ENCODE results near the gene TNFRSF21.

Gene TNFRSF21

GRCh38 chr6:47264775-47265184 lies 44.9 kb downstream of the TNFRSF21 start:
- Histone ChIP-seq H3K9ac (ENCODE audit: low read length in 2 of 2) (no peak overlapping the region), H3K9me3 (ENCODE audit: control insufficient read depth in 2 of 2, low read length in 2 of 2) (no peaks in the 10 kb centered on the region), H3K4me1 (ENCODE audit: control insufficient read depth, insufficient read depth, low read length) (no peaks in the 10 kb centered on the region), H3K27ac (ENCODE audit: low read length) (no peak overlapping the region), H3K4me3 (ENCODE audit: low read length in 2 of 2) (no peak overlapping the region), H3K27me3 (ENCODE audit: control insufficient read depth in 1 of 2, insufficient read depth in 2 of 2, low read length in 2 of 2) (no peaks in the 10 kb centered on the region), H3K36me3 (ENCODE audit: control insufficient read depth in 2 of 2, insufficient read depth in 2 of 2, low read length in 2 of 2) (no peaks in the 10 kb centered on the region)

DNA sequence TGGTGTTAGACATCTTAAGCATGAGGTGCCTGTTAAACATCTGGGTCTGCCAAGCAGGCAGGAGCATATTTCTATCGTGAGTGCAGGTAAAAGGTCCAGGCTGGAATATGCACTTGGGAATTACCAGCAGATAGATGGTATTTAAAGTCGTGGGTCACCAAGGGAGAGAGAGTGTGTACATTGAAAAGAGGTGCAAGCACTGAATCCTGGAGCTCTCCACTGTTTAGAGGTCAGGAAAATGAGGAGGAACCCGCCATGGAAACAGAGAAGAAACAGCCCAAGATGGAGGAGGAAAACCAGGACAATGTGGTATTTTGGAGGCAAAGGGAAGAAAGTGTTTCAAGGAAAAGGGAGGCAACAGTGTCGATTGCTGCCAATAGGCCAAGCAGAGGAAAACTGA lies 46.4 kb downstream of the TNFRSF21 start:
- Histone ChIP-seq H3K9me3 (ENCODE audit: control insufficient read depth in 2 of 2, low read length in 2 of 2) (no peaks in the 10 kb centered on the region), H3K4me1 (ENCODE audit: control insufficient read depth, insufficient read depth, low read length) (no peaks in the 10 kb centered on the region), H3K4me3 (ENCODE audit: low read length in 2 of 2) (no peak overlapping the region), H3K27ac (ENCODE audit: low read length) (no peak overlapping the region), H3K9ac (ENCODE audit: low read length in 2 of 2) (no peak overlapping the region), H3K27me3 (ENCODE audit: control insufficient read depth in 1 of 2, insufficient read depth in 2 of 2, low read length in 2 of 2) (no peaks in the 10 kb centered on the region), H3K36me3 (ENCODE audit: control insufficient read depth in 2 of 2, insufficient read depth in 2 of 2, low read length in 2 of 2) (no peaks in the 10 kb centered on the region)

DNA sequence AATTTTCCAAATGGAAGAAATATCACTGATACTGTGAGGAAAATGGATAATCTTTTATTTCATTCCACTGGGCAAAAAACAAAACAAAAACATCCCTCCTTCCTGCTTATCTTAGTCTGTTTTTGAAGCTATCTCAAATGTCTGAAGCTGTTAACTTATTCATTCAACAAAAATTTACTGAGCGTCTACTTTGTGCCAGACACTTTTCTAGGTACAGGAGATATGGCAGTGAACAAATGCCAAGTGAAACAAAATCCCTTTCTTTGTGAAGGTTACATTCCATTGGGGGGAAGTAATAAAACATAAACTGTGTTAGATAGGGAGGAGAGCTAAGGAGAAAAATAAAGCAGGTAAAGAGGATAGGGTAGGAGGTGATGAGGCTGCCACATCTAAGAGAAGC lies 47.5 kb downstream of the TNFRSF21 start:
- no peak overlapping the region for H3K4me3 ChIP-seq (ENCODE audit: low read length in 2 of 2)
- H3K36me3 ChIP-seq (ENCODE audit: control insufficient read depth in 2 of 2, insufficient read depth in 2 of 2, low read length in 2 of 2) = no peaks in the 10 kb centered on the region
- no peaks in the 10 kb centered on the region for H3K9me3 ChIP-seq (ENCODE audit: control insufficient read depth in 2 of 2, low read length in 2 of 2)
- H3K9ac ChIP-seq (ENCODE audit: low read length in 2 of 2) = no peak overlapping the region
- no peak overlapping the region for H3K27ac ChIP-seq (ENCODE audit: low read length)
- H3K4me1 ChIP-seq (ENCODE audit: control insufficient read depth, insufficient read depth, low read length) = no peaks in the 10 kb centered on the region
- H3K27me3 ChIP-seq (ENCODE audit: control insufficient read depth in 1 of 2, insufficient read depth in 2 of 2, low read length in 2 of 2) = no peaks in the 10 kb centered on the region

- Histone ChIP-seq H3K4me3 (ENCODE audit: low read length in 2 of 2) (no peak overlapping the region), H3K27me3 (ENCODE audit: control insufficient read depth in 1 of 2, insufficient read depth in 2 of 2, low read length in 2 of 2) (no peaks in the 10 kb centered on the region), H3K9me3 (ENCODE audit: control insufficient read depth in 2 of 2, low read length in 2 of 2) (no peaks in the 10 kb centered on the region), H3K36me3 (ENCODE audit: control insufficient read depth in 2 of 2, insufficient read depth in 2 of 2, low read length in 2 of 2) (no peaks in the 10 kb centered on the region), H3K27ac (ENCODE audit: low read length) (no peak overlapping the region), H3K9ac (ENCODE audit: low read length in 2 of 2) (no peak overlapping the region), H3K4me1 (ENCODE audit: control insufficient read depth, insufficient read depth, low read length) (no peaks in the 10 kb centered on the region)
Observed at GRCh38 chr6:47261191-47261590, 48.5 kb downstream of the TNFRSF21 start.

DNA sequence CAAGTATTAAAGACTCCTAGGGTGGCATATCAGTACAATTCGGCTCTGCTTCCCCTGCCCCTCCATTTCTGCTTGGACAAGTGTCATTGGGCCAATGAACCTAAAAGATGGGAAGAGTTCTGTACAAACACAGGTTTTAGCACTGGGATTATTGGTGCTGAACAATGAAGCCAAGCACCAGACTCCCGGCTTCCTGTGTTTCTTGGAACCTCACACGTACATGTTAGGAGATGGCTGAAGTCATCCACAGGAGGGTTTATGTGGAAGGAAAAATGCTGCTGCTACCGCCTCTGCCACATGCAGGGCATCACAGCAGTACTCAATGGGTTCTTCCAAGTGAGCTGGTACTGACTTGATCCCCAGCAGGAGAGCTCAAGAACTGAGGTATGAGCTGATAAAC lies 49.7 kb downstream of the TNFRSF21 start:
- H3K27ac ChIP-seq (ENCODE audit: low read length) = no peak overlapping the region
- H3K27me3 ChIP-seq (ENCODE audit: control insufficient read depth in 1 of 2, insufficient read depth in 2 of 2, low read length in 2 of 2) = no peaks in the 10 kb centered on the region
- H3K36me3 ChIP-seq (ENCODE audit: control insufficient read depth in 2 of 2, insufficient read depth in 2 of 2, low read length in 2 of 2) = no peaks in the 10 kb centered on the region
- no peak overlapping the region for H3K9ac ChIP-seq (ENCODE audit: low read length in 2 of 2)
- no peak overlapping the region for H3K4me3 ChIP-seq (ENCODE audit: low read length in 2 of 2)
- no peaks in the 10 kb centered on the region for H3K4me1 ChIP-seq (ENCODE audit: control insufficient read depth, insufficient read depth, low read length)
- H3K9me3 ChIP-seq (ENCODE audit: control insufficient read depth in 2 of 2, low read length in 2 of 2) = no peaks in the 10 kb centered on the region

- H3K27ac ChIP-seq (ENCODE audit: low read length) = no peak overlapping the region
- no peaks in the 10 kb centered on the region for H3K27me3 ChIP-seq (ENCODE audit: control insufficient read depth in 1 of 2, insufficient read depth in 2 of 2, low read length in 2 of 2)
- H3K4me3 ChIP-seq (ENCODE audit: low read length in 2 of 2) = no peak overlapping the region
- no peak overlapping the region for H3K9ac ChIP-seq (ENCODE audit: low read length in 2 of 2)
- H3K9me3 ChIP-seq (ENCODE audit: control insufficient read depth in 2 of 2, low read length in 2 of 2) = no peaks in the 10 kb centered on the region
- H3K4me1 ChIP-seq (ENCODE audit: control insufficient read depth, insufficient read depth, low read length) = no peaks in the 10 kb centered on the region
- H3K36me3 ChIP-seq (ENCODE audit: control insufficient read depth in 2 of 2, insufficient read depth in 2 of 2, low read length in 2 of 2) = no peaks in the 10 kb centered on the region
Observed at GRCh38 chr6:47258724-47259347, 50.9 kb downstream of the TNFRSF21 start.

- H3K4me1 ChIP-seq (ENCODE audit: control insufficient read depth, insufficient read depth, low read length) = no peaks in the 10 kb centered on the region
- no peak overlapping the region for H3K9ac ChIP-seq (ENCODE audit: low read length in 2 of 2)
- peaks cover 3 to 6% of the 10 kb centered on the region in 2 donors for H3K36me3 ChIP-seq (ENCODE audit: control insufficient read depth in 2 of 2, insufficient read depth in 2 of 2, low read length in 2 of 2)
- no peak overlapping the region for H3K27ac ChIP-seq (ENCODE audit: low read length)
- H3K4me3 ChIP-seq (ENCODE audit: low read length in 2 of 2) = no peak overlapping the region
- no peaks in the 10 kb centered on the region for H3K9me3 ChIP-seq (ENCODE audit: control insufficient read depth in 2 of 2, low read length in 2 of 2)
- H3K27me3 ChIP-seq (ENCODE audit: control insufficient read depth in 1 of 2, insufficient read depth in 2 of 2, low read length in 2 of 2) = no peaks in the 10 kb centered on the region
Observed at GRCh38 chr6:47256981-47257730, 52.5 kb downstream of the TNFRSF21 start.

DNA sequence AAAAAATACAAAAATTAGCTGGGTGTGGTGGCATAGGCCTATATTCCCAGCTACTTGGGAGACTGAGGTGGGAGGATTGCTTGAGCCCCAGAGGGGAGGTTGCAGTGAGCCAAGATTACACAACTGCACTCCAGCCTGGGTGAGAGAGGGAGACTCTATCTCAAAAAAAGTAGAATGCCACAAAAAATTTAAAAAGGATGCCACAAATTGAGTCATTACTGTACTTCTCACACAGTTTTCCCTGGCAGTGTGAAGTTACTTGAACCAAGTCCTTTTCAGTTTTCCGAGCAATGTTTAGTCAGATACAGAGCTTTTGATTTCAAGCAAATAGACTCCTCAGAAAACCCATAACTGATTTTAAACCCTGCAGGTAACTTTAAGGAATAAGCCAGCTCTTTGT lies 53.3 kb downstream of the TNFRSF21 start:
- no peaks in the 10 kb centered on the region for H3K9me3 ChIP-seq (ENCODE audit: control insufficient read depth in 2 of 2, low read length in 2 of 2)
- H3K4me3 ChIP-seq (ENCODE audit: low read length in 2 of 2) = no peak overlapping the region
- H3K27ac ChIP-seq (ENCODE audit: low read length) = no peak overlapping the region
- peaks cover 3 to 7% of the 10 kb centered on the region in 2 donors for H3K36me3 ChIP-seq (ENCODE audit: control insufficient read depth in 2 of 2, insufficient read depth in 2 of 2, low read length in 2 of 2)
- no peaks in the 10 kb centered on the region for H3K4me1 ChIP-seq (ENCODE audit: control insufficient read depth, insufficient read depth, low read length)
- no peak overlapping the region for H3K9ac ChIP-seq (ENCODE audit: low read length in 2 of 2)
- no peaks in the 10 kb centered on the region for H3K27me3 ChIP-seq (ENCODE audit: control insufficient read depth in 1 of 2, insufficient read depth in 2 of 2, low read length in 2 of 2)

DNA sequence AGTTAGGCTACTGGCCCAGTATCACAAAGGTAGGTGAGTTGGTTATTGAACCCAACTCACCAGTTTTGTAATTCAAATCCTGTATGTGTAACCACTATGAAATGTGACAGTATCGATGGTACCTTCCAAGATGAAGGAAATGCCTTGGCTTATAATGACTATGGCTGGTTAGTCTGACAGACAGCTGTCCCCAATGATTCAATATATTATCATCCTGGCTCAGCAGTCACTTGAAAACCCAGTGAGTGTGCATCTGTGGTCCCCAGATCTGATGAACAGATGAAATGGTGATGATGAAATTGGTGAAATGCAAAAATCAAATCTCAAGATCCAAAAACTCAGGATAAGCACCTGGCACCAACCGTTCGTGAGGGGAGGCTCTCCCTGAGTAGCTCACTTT lies 54.8 kb downstream of the TNFRSF21 start:
- Histone ChIP-seq H3K4me1 (ENCODE audit: control insufficient read depth, insufficient read depth, low read length) (no peaks in the 10 kb centered on the region), H3K9me3 (ENCODE audit: control insufficient read depth in 2 of 2, low read length in 2 of 2) (no peaks in the 10 kb centered on the region), H3K27ac (ENCODE audit: low read length) (no peak overlapping the region), H3K4me3 (ENCODE audit: low read length in 2 of 2) (no peak overlapping the region), H3K9ac (ENCODE audit: low read length in 2 of 2) (no peak overlapping the region), H3K36me3 (ENCODE audit: control insufficient read depth in 2 of 2, insufficient read depth in 2 of 2, low read length in 2 of 2) (peaks cover 3 to 7% of the 10 kb centered on the region in 2 donors), H3K27me3 (ENCODE audit: control insufficient read depth in 1 of 2, insufficient read depth in 2 of 2, low read length in 2 of 2) (no peaks in the 10 kb centered on the region)

GRCh38 chr6:47254051-47254450 lies 55.7 kb downstream of the TNFRSF21 start:
- Histone ChIP-seq H3K9ac (ENCODE audit: low read length in 2 of 2) (no peak overlapping the region), H3K27ac (ENCODE audit: low read length) (no peak overlapping the region), H3K4me1 (ENCODE audit: control insufficient read depth, insufficient read depth, low read length) (no peaks in the 10 kb centered on the region), H3K4me3 (ENCODE audit: low read length in 2 of 2) (no peak overlapping the region), H3K27me3 (ENCODE audit: control insufficient read depth in 1 of 2, insufficient read depth in 2 of 2, low read length in 2 of 2) (no peaks in the 10 kb centered on the region), H3K36me3 (ENCODE audit: control insufficient read depth in 2 of 2, insufficient read depth in 2 of 2, low read length in 2 of 2) (peaks cover 3 to 7% of the 10 kb centered on the region in 2 donors), H3K9me3 (ENCODE audit: control insufficient read depth in 2 of 2, low read length in 2 of 2) (no peaks in the 10 kb centered on the region)

DNA sequence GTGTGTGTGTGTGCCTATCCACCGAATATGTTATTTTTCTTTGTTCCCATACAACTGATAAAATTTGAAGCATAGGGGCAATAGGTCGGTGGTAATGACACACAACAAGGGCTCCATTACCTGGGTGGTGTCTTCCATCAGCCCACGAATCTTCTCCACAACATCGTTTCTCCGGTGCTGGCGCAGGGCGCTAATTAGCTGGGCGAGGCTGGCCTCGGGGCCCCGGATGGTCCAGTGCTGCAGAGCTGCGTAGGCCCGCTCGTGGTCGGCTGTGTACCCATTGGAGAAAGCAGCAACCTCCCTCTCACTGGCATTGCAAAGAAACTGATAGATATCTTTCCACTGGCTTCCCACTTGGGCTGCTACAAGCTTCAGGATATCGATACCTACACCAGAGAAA lies 56.6 kb downstream of the TNFRSF21 start:
- H3K27ac ChIP-seq (ENCODE audit: low read length) = no peak overlapping the region
- no peak overlapping the region for H3K4me3 ChIP-seq (ENCODE audit: low read length in 2 of 2)
- peaks cover 1% of the 10 kb centered on the region for H3K4me1 ChIP-seq (ENCODE audit: control insufficient read depth, insufficient read depth, low read length)
- H3K9ac ChIP-seq (ENCODE audit: low read length in 2 of 2) = no peak overlapping the region
- no peaks in the 10 kb centered on the region for H3K27me3 ChIP-seq (ENCODE audit: control insufficient read depth in 1 of 2, insufficient read depth in 2 of 2, low read length in 2 of 2)
- H3K36me3 ChIP-seq (ENCODE audit: control insufficient read depth in 2 of 2, insufficient read depth in 2 of 2, low read length in 2 of 2) = peaks cover 3 to 7% of the 10 kb centered on the region in 2 donors
- no peaks in the 10 kb centered on the region for H3K9me3 ChIP-seq (ENCODE audit: control insufficient read depth in 2 of 2, low read length in 2 of 2)
